ENCODE measurements around the gene ZCCHC8. TPM values are rescaled to one million over a fixed set of nuclear protein-coding genes. Genes with fewer than 3 reads are reported as not detected.
"Not testable (repeated sequence)": the region's sequence is repeated elsewhere in the genome, so short reads cannot be mapped to it uniquely, and the experiment has no call there.

Gene ZCCHC8
- polyA plus RNA-seq, 3 donors from 2014 or later: 2.4 to 13.2 (median 5.6) TPM

- DNase-seq: no peak
- H3K27ac Mint-ChIP-seq: no peak overlapping the region
- peaks cover 27 to 48% of the 10 kb centered on the region in 2 donors for H3K4me1 Mint-ChIP-seq
- H3K36me3 Mint-ChIP-seq: peaks cover 21 to 50% (median 36%) of the 10 kb centered on the region in 3 donors
- no peak overlapping the region for H3K4me3 Mint-ChIP-seq
- no peaks in the 10 kb centered on the region for H3K9me3 Mint-ChIP-seq
- peaks cover 0 to 10% (median 9%) of the 10 kb centered on the region in 3 donors for H3K27me3 Mint-ChIP-seq (ENCODE audit: low read depth in 3 of 3)
These were observed 19.9 kb upstream of the ZCCHC8 start for GRCh38 chr12:122520676-122521075.

GRCh38 chr12:122519418-122519817 lies 18.7 kb upstream of the ZCCHC8 start:
- Mint-ChIP-seq H3K27ac (no peak overlapping the region), H3K27me3 (ENCODE audit: low read depth in 3 of 3) (peaks cover 0 to 7% (median 4%) of the 10 kb centered on the region in 3 donors), H3K9me3 (no peaks in the 10 kb centered on the region), H3K4me1 (peaks cover 27 to 36% of the 10 kb centered on the region in 2 donors), H3K36me3 (peaks cover 26 to 56% (median 47%) of the 10 kb centered on the region in 3 donors), H3K4me3 (no peak overlapping the region)
- DNase-seq: no peak

GRCh38 chr12:122518908-122519307 lies 18.2 kb upstream of the ZCCHC8 start:
- no peak for DNase-seq
- Mint-ChIP-seq H3K36me3 (peaks cover 26 to 56% (median 47%) of the 10 kb centered on the region in 3 donors), H3K4me3 (no peak overlapping the region), H3K27ac (no peak overlapping the region), H3K9me3 (no peaks in the 10 kb centered on the region), H3K4me1 (peaks cover 27 to 31% of the 10 kb centered on the region in 2 donors), H3K27me3 (ENCODE audit: low read depth in 3 of 3) (peaks cover 0 to 7% (median 4%) of the 10 kb centered on the region in 3 donors)

GRCh38 chr12:122517877-122518276 lies 17.1 kb upstream of the ZCCHC8 start:
- H3K4me1 Mint-ChIP-seq: peaks cover 21 to 27% of the 10 kb centered on the region in 2 donors
- H3K4me3 Mint-ChIP-seq: no peak overlapping the region
- H3K36me3 Mint-ChIP-seq: peaks cover 26 to 56% (median 47%) of the 10 kb centered on the region in 3 donors
- H3K27ac Mint-ChIP-seq: no peak overlapping the region
- DNase-seq: no peak
- H3K27me3 Mint-ChIP-seq (ENCODE audit: low read depth in 3 of 3): peaks cover 0 to 7% (median 4%) of the 10 kb centered on the region in 3 donors
- H3K9me3 Mint-ChIP-seq: no peaks in the 10 kb centered on the region

- Mint-ChIP-seq H3K27ac (peak overlapping the region in 3 of 6 donors; percentile 13 to 46 (median 23)), H3K36me3 (peaks cover 28 to 56% (median 52%) of the 10 kb centered on the region in 3 donors), H3K4me1 (peaks cover 13 to 27% of the 10 kb centered on the region in 2 donors), H3K27me3 (ENCODE audit: low read depth in 3 of 3) (peaks cover 0 to 9% (median 4%) of the 10 kb centered on the region in 3 donors), H3K4me3 (no peak overlapping the region), H3K9me3 (no peaks in the 10 kb centered on the region)
- DNase-seq: no peak
These were observed 16.0 kb upstream of the ZCCHC8 start for GRCh38 chr12:122516544-122517361.

GRCh38 chr12:122515275-122515674 lies 14.5 kb upstream of the ZCCHC8 start:
- no peak for DNase-seq
- H3K27ac Mint-ChIP-seq: peak overlapping the region in 1 of 6 donors; percentile 14
- no peaks in the 10 kb centered on the region for H3K9me3 Mint-ChIP-seq
- H3K4me1 Mint-ChIP-seq: peaks cover 10 to 22% of the 10 kb centered on the region in 2 donors
- H3K27me3 Mint-ChIP-seq (ENCODE audit: low read depth in 3 of 3): peaks cover 0 to 9% (median 4%) of the 10 kb centered on the region in 3 donors
- H3K36me3 Mint-ChIP-seq: peaks cover 21 to 54% (median 50%) of the 10 kb centered on the region in 3 donors
- H3K4me3 Mint-ChIP-seq: no peak overlapping the region

GRCh38 chr12:122513660-122514059 lies 12.9 kb upstream of the ZCCHC8 start:
- peaks cover 23 to 47% (median 41%) of the 10 kb centered on the region in 3 donors for H3K36me3 Mint-ChIP-seq
- peaks cover 2 to 9% of the 10 kb centered on the region in 2 donors for H3K4me1 Mint-ChIP-seq
- no peak overlapping the region for H3K27ac Mint-ChIP-seq
- peaks cover 0 to 9% (median 4%) of the 10 kb centered on the region in 3 donors for H3K27me3 Mint-ChIP-seq (ENCODE audit: low read depth in 3 of 3)
- H3K9me3 Mint-ChIP-seq: no peaks in the 10 kb centered on the region
- H3K4me3 Mint-ChIP-seq: no peak overlapping the region
- no peak for DNase-seq

GRCh38 chr12:122513028-122513427 lies 12.3 kb upstream of the ZCCHC8 start:
- not testable (repeated sequence) for H3K27me3 Mint-ChIP-seq (ENCODE audit: low read depth in 3 of 3); H3K27ac Mint-ChIP-seq; H3K4me1 Mint-ChIP-seq; DNase-seq; H3K4me3 Mint-ChIP-seq; H3K9me3 Mint-ChIP-seq
- H3K36me3 Mint-ChIP-seq: peaks cover 23 to 50% (median 39%) of the 10 kb centered on the region in 3 donors

GRCh38 chr12:122508163-122508562 lies 7.4 kb upstream of the ZCCHC8 start:
- Mint-ChIP-seq H3K27me3 (ENCODE audit: low read depth in 3 of 3) (peaks cover 0 to 5% (median 5%) of the 10 kb centered on the region in 3 donors), H3K9me3 (no peaks in the 10 kb centered on the region), H3K4me3 (no peak overlapping the region), H3K4me1 (no peaks in the 10 kb centered on the region), H3K27ac (no peak overlapping the region), H3K36me3 (peaks cover 15 to 46% (median 33%) of the 10 kb centered on the region in 3 donors)
- DNase-seq: no peak

- peaks cover 5 to 9% of the 10 kb centered on the region in 2 donors for H3K4me1 Mint-ChIP-seq
- H3K27ac Mint-ChIP-seq: peak overlapping the region in 2 of 6 donors; percentile 27 to 53
- no peaks in the 10 kb centered on the region for H3K9me3 Mint-ChIP-seq
- no peak for DNase-seq
- H3K36me3 Mint-ChIP-seq: peaks cover 12 to 41% (median 28%) of the 10 kb centered on the region in 3 donors
- H3K27me3 Mint-ChIP-seq (ENCODE audit: low read depth in 3 of 3): peaks cover 0 to 5% (median 2%) of the 10 kb centered on the region in 3 donors
- H3K4me3 Mint-ChIP-seq: no peak overlapping the region
These were observed 5.7 kb upstream of the ZCCHC8 start for GRCh38 chr12:122506393-122506938.

- H3K4me1 Mint-ChIP-seq: peaks cover 15 to 18% of the 10 kb centered on the region in 2 donors
- peaks cover 0 to 8% (median 5%) of the 10 kb centered on the region in 3 donors for H3K27me3 Mint-ChIP-seq (ENCODE audit: low read depth in 3 of 3)
- no peak overlapping the region for H3K4me3 Mint-ChIP-seq
- DNase-seq: no peak
- H3K27ac Mint-ChIP-seq: peak overlapping the region in 1 of 6 donors; percentile 28
- H3K9me3 Mint-ChIP-seq: no peaks in the 10 kb centered on the region
- peaks cover 12 to 35% (median 23%) of the 10 kb centered on the region in 3 donors for H3K36me3 Mint-ChIP-seq
These were observed 4.8 kb upstream of the ZCCHC8 start for GRCh38 chr12:122505419-122506051.

- Mint-ChIP-seq H3K27me3 (ENCODE audit: low read depth in 3 of 3) (peaks cover 0 to 10% (median 5%) of the 10 kb centered on the region in 3 donors), H3K9me3 (no peaks in the 10 kb centered on the region), H3K4me3 (no peak overlapping the region), H3K36me3 (peaks cover 10 to 27% (median 19%) of the 10 kb centered on the region in 3 donors), H3K27ac (peak overlapping the region in 2 of 6 donors; percentile 34 to 46), H3K4me1 (peaks cover 27 to 30% of the 10 kb centered on the region in 2 donors)
- no peak for DNase-seq
These were observed 3.3 kb upstream of the ZCCHC8 start for GRCh38 chr12:122503783-122504590.

- Mint-ChIP-seq H3K9me3 (no peaks in the 10 kb centered on the region), H3K27me3 (ENCODE audit: low read depth in 3 of 3) (peaks cover 0 to 10% (median 5%) of the 10 kb centered on the region in 3 donors), H3K36me3 (peaks cover 10 to 26% (median 19%) of the 10 kb centered on the region in 3 donors), H3K27ac (peak overlapping the region in 2 of 6 donors; percentile 34), H3K4me1 (peaks cover 33 to 37% of the 10 kb centered on the region in 2 donors), H3K4me3 (no peak overlapping the region)
- DNase-seq: no peak
These were observed 2.5 kb upstream of the ZCCHC8 start for GRCh38 chr12:122503147-122503751.

Measured in immature natural killer cell (primary cell).